Raji (cell line): ENCODE results near the gene NPAS3.

Experiments used
- POLR2A ChIP-seq: IDR thresholded peaks from 2 replicates; pipeline ENCODE4 v1.6.1; 2011; ENCODE audit warnings: low read depth, low read length, control low read depth; ENCODE audit not compliant: insufficient read depth

NPAS3 gene

DNA sequence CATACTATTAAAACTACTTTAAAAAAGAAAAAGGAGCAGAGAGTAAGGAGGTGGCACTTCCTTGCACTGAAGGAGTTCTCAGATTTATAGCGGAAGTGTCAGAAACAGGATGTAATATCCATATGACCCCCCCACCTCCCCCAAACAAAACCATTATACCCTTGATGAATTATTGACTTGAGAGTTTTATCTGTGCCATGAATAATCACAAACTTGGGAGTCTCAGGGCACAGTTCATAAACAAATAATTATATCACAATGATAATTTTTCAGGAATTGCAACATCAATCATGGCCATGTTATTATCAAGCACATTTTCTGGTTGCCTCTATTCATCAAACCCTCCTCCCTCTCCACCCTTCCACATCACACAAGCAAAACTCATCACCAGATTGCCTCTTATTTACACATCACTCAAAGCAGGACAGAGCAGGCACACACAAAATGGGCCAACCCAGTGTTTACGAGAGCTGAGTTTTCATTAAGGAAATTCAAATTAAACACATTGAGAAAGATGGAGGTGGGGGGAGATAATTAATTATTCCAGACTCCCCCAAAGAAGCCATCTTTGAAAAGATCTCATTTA lies 870.8 kb downstream of the NPAS3 start:
- TF ChIP-seq POLR2A: no peak

DNA sequence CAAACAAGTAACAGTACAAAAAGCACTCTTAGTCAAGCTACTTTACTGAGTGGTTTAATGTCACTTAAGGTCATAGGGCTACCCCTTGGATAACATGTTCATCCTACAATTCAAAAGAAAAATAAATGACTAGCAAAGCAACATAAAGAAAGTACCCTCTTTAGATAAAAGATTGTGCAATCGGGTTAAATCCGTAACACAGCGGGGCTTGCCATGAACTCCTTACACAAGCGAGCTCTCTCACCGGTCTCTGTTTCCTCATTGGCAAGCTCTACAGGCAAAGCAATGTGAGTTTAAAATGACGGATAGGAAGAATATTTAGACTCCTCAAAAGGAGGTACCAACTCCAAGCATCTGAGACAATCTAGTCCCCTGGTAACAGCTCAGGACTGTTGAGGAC lies 871.6 kb downstream of the NPAS3 start:
- TF ChIP-seq POLR2A: no peak

DNA sequence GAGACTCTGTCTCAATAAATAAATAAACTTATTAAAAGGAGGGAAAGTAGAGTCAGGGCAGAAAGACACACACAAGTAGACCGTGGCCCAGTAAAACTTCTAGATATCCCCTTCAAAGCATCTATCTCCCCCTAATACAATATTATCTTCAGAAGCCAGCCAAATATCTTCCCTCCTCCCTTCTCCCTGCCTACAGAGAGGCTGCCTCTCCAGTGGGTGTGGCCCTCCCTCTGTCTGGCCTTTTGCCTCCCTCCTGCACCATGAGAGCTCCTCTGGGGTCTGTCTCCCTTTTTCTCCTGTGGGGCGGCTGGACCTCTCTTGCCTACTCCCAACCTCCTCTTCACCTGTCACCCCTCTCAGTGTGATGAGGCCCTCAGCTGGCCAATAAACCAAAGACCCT lies 873.0 kb downstream of the NPAS3 start:
- TF ChIP-seq POLR2A: no peak

DNA sequence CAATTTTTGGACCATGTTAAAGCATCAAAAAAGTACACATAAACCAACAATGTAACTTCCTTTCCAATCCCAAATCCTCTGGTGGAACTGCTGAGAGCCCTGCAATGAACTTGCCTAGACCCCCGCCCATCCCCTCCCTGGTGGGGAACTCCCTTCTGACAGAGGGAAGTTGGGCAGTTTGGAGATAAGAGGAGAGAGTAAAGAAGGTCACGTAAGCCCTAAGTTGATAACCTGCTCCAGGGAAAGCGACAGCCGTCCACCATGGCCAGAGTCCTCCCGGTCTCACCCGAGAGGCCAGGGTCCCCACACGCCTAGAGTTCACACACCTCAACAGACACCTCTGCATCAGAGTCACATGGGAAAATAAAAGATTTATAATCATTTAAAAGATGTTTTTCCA lies 873.5 kb downstream of the NPAS3 start:
- no peak for TF ChIP-seq POLR2A

DNA sequence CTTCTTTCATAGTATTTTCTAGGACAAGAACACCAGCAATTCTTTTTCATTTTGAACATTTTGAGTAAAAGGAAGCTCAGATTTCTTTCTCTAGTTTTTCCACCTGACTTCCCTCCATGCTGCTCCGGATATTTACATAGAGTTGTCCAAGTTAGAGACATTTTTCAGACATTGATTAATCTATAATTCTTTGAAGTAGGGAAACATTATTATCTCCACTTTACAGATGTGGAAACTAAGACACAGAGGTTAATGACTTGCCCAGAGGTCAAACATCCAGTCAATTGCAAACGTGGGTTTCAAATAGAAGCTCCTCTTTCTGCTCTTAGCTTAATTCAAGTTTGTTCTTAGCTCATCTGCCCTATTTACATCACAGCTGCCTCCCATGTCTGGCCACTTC lies 873.9 kb downstream of the NPAS3 start:
- TF ChIP-seq POLR2A: no peak

DNA sequence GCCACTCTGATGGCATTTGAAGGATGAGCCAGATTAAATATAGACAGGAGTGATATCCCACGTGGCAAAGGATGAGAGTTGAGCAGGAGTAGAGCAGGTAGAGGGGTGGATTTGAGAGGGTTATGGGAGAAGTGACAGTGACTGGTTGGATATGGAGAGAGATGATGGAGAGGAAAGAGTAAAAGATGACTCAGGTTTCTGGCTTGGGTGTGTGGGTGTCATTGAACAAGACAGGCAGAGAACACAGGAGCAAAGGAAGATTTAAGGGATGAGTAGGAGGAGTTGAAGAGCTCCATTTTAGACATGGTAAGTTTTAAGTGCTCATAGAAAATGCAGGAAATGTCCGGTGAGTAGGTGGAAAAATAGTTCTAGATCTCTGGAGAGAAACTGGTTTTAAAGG lies 875.3 kb downstream of the NPAS3 start:
- TF ChIP-seq POLR2A: no peak

DNA sequence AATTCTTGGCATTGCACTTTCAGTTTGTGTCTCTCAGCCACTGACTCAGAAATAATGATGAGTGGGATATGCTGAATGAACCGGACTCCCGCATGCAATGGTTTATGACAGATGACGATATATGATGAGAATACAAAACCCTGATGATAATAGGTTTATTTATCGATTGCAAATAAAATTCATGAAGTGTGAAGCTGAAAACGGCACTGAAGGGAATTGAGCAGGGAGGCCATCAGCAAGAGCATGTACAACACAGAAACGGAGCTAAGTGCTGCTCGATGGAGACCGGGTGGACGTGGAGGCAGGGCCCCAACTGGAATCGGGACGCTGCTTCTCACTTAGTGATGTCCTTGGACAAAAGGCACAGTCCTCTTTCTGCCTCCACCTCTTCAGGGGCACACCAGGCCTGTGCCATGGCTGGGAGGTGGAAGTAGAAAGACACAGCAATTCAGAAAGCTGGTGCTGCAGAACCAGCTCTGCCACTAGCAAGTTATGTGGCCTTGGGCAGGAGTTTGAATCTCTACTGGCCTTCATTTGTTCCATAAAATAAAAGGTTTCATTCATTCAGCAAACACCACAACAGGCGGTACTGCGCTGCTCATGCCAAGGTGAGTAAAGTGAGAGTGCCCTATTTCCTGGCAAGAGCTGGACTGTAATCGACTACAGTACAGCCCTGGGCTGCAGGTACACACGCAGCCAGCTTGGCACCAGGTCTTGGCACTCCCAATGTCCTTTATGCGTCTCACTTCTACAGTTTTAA lies 895.2 kb downstream of the NPAS3 start:
- no peak for TF ChIP-seq POLR2A

DNA sequence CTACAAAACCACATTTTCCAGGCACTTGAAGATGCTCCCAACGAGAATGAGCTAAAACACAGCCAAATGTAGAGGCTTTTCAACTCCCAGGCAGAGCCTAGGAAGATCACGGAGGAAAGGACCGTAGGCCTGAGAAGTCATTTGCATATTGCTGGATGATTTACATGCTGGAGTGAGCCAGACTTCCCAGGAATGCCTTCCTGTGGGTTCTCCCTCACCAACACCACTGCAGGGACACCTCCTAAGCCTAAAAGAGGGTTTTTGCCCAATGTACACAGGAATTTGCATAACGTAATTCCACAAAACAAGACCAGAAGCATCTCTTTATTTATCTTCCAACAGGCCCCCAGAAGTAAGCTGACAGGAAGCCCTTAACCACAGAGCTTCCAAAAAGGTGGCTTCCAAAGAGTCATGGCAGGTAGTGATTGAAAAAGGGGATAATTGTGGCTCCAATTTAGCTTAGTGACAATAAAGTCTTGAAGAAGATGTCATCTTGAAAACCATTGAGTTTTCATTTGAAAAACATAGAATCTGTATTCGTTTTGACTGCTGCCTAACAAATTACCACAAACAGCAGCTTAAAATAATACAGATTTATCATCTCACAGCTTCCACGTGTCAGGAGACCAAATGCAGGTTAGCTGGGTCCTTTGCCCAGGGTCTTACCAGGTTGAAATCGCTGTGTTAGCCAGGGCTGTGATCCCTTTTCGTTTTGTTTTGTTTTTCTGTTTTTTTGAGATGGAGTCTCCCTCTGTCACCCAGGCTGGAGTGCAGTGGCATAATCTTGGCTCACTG lies 896.0 kb downstream of the NPAS3 start:
- no peak for TF ChIP-seq POLR2A

DNA sequence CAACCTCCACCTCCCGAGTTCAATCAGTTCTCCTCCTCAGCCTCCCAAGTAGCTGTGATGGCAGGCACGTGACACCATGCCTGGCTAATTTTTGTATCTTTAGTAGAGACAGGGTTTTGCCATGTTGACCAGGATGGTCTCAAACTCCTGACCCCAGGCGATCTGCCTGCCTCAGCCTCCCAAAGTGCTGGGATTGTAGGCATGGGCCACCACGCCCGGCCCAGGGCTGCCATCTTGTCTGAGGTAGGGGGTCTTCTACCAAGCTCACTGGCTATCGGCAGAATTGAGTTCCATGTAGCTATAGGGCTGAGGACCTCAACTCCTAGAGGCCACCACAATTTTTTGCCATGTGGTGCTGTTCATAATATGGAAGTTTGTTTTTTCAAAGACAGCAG lies 896.6 kb downstream of the NPAS3 start:
- TF ChIP-seq POLR2A: no peak

DNA sequence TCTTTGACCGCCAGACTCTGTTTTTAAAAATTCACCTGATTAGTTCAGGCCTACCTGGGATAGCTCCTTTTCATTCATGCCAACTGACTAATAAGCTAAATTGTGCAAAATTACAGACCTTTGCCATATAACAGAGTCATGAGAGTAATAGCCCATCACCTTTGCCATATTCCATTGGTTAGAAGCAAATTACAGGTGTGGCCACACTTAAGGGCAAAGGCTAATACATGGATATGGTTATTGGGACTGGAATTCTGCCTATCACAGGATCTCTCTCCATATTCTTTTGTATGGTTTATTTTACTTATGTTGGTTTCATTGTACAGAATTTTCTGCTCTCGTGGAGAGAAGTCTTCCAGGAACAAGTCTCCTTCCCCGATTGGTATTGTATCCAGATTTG lies 897.0 kb downstream of the NPAS3 start:
- TF ChIP-seq POLR2A: no peak

DNA sequence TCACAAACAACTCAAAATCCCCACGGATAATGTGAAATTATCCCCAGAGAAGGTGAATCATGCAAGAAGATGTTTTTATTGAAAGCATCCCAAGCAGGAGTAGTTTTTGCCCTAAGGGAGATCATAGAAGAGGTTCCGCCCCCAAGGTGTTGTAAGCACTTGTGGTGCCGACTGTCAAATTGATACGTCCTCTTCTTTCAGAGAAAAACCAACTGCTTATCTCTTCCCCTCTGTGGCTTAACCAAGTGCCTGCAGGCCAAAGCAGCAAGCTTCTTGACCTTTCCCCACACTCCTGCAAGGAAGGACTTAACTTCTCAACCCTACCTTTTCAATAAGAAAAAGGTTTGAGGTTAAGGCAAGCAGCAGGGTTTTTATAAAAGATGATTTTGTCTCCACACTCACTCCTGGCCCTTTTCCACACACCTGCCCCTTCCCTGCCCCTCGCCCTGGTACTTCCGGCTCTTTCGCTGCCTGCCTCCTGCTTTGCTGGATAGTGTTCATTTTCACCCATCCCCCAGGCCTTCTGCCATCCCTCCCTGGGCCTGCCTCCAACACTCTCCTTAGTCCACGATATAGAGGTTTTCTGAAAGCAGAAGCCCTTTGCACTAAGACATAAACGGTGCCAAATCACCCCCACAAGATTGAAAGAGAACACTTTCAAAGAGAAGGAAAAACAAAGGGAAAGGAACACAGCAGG lies 897.7 kb downstream of the NPAS3 start:
- no peak for TF ChIP-seq POLR2A

DNA sequence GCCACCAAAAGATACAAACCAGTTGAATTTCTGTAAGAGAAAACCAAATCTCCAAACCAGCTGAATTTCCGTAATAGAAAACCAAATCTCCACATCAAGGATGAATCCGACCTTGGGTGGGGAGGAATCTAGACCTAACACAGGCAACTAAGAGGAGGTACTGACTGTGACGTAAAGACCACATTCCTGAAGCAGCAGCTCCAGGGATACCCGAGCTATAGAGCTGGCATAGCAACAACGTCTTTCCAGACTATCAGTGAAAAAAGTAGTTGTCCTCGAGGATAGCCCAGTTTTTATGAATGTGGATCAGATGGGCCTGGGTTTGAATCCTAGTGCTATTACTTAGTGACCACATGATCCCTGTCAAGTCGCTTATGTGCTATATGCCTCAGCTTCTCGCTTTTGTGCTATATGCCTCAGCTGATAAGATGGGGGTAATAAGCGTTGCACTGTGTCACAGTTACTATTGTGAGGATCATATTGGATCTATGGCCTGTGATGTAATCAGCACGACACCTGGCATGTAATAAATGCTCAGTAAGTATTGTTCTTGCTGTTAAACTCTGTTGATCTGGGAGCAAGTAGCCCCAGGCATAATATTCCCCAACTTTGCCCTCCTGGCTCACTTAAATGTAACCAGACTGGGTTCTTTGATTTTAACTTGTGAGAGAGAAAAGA lies 898.4 kb downstream of the NPAS3 start:
- no peak for TF ChIP-seq POLR2A

DNA sequence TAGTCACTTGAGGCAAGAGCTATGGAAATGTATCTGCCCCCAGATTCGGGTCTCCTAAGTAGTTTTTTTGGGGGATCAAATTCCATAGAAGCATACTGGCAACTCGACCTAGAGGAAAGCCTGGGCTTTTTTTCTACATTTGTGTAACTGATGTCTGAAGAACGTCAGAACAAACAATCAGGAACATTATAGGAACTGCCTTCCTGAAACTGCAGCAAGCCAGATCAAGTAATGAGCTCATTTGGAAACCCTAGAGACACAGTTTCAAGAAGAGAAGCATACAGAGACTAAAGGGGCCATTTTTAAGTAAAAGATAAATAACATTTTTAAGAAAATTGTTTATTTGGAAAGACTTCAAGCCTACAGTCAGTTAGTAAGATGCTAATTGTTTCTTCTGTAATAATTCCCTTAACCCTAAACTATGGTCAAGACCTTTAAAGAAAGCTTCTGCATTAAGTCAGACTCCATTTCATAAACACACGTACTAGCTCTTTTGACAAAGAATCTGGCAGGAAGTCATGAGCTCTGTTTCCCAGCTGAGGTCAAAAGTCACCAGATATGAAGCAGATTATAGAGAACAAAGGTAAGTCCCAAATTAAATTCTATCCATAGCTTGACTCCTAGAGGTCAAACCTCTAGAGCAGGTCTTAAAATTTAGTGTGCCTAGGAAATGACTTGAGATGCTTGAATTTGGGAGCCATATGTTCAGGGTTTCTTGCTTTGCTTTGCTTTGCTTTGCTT lies 899.4 kb downstream of the NPAS3 start:
- TF ChIP-seq POLR2A: no peak

DNA sequence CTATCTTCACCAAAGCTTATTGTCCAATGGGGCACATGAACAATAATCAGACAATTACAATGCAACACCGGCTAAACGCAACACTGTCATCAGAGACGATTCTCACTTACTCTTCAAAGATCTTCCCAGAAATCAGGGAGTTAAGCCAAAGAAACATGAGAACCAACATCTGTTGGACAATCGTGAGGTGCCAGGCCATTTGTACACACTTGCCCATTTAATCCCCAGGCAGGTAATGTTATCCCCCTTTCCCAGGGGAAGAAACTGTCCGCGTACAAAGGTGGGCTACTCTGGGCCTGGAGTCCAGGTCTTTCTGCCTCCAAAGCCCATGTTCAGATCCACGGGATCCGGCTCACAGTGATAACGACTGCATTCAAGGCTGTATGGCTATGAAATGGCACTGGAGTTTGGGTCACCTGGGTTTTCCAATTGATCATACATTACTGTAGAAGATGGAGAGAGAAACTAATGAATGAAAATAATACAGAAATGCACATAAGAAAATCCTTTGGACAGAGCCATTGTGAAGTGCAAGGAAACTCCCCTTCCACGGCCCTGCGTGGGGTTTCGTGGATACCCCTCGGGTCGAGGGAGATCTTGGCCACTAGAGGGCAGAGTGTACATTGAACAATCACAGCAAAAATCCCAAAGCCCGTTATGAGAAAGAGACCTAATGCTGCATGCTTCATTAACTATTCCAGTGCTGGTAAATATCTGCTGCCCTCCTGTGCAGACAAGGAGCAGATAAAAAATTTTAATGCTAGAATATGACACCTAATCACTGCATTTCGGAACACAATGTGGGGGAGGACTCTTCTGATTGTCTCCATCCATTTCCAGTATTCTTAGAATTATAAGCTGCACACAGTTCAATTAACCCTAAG lies 900.8 kb downstream of the NPAS3 start:
- no peak for TF ChIP-seq POLR2A

DNA sequence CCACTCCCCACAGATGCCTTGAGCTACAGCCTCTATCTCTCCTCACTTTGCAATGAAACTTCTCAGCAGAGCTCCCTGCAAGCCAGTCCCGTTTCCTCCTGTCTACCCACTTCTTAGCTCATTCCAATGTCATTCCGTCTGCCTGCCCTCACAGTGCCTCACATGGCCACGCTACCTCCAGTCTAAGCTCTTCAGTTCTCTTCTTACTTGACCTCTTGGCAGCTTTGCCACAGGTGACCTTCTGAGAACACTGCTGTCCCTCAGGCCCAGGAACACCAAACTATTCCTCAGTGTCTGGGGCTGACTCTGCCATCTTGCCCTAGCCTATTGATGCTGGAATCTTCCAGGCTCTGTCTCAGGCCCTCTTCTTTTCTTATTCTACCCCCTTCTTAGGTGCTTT lies 902.1 kb downstream of the NPAS3 start:
- TF ChIP-seq POLR2A: no peak
